Femur (tissue), 1 donor: ENCODE results near the gene S100A6.
"Not testable (repeated sequence)": the region's sequence is repeated elsewhere in the genome, so short reads cannot be mapped to it uniquely, and the experiment has no call there.

Experiments used
- DNase-seq: peaks from one replicate; pipeline ENCODE4 v3.0.0-alpha.2; 2017

Gene S100A6

GRCh38 chr1:153563483-153563901 is 27.7 kb upstream of the S100A6 start:
- no peak for DNase-seq

- not testable (repeated sequence) for DNase-seq
Observed at GRCh38 chr1:153562021-153562420, 26.2 kb upstream of the S100A6 start.

- DNase-seq: no peak
Observed at GRCh38 chr1:153561466-153561985, 25.7 kb upstream of the S100A6 start.

- DNase-seq: no peak
Observed at GRCh38 chr1:153560771-153561465, 25.1 kb upstream of the S100A6 start.

- no peak for DNase-seq
Observed at GRCh38 chr1:153560241-153560640, 24.4 kb upstream of the S100A6 start.

GRCh38 chr1:153557877-153558276 is 22.1 kb upstream of the S100A6 start:
- no peak for DNase-seq

- DNase-seq: no peak
Observed at GRCh38 chr1:153556348-153556747, 20.6 kb upstream of the S100A6 start.

GRCh38 chr1:153553830-153554541 is 18.2 kb upstream of the S100A6 start:
- DNase-seq: peak; percentile 59

- DNase-seq: no peak
Observed at GRCh38 chr1:153553096-153553495, 17.3 kb upstream of the S100A6 start.

- DNase-seq: no peak
Observed at GRCh38 chr1:153552335-153552734, 16.5 kb upstream of the S100A6 start.

GRCh38 chr1:153550827-153551500 is 15.2 kb upstream of the S100A6 start:
- no peak for DNase-seq

GRCh38 chr1:153550398-153550758 is 14.6 kb upstream of the S100A6 start:
- DNase-seq: no peak

GRCh38 chr1:153549741-153550397 is 14.1 kb upstream of the S100A6 start:
- DNase-seq: peak; percentile 28

- DNase-seq: peak; percentile 79
Observed at GRCh38 chr1:153548722-153549688, 13.2 kb upstream of the S100A6 start, which contains the start of gene S100A3. Gene S100A3 (minus strand): TSS chr1:153549258. CDS start chr1:153548485, 773 bp downstream.

GRCh38 chr1:153547560-153548551 is 12.1 kb upstream of the S100A6 start:
- no peak for DNase-seq

GRCh38 chr1:153546796-153547559 is 11.2 kb upstream of the S100A6 start:
- DNase-seq: no peak

- DNase-seq: no peak
Observed at GRCh38 chr1:153546371-153546770, 10.6 kb upstream of the S100A6 start.

GRCh38 chr1:153545067-153546055 is 9.6 kb upstream of the S100A6 start, which contains the start of gene S100A4:
Gene S100A4 (minus strand): TSS chr1:153545806. CDS start chr1:153544794, 1,012 bp downstream.
- DNase-seq: peak; percentile 97
